B cell (primary cell): ENCODE results near the gene PGBD5. TPM values are rescaled to one million over a fixed set of nuclear protein-coding genes. Genes with fewer than 3 reads are reported as not detected.

ENCODE experiments used
- ATAC-seq: fragments of 200-7000 bp; cut with Tn5 transposase; one replicate; pipeline ENCODE4 v1.10.0; 2021; ENCODE audit warnings: low read depth, mild to moderate bottlenecking, moderate number of reproducible peaks, moderate library complexity
- CTCF ChIA-PET: fragments of 350-600 bp; sonication (Branson Sonifier 250); formaldehyde crosslinking; loops from one replicate; lab custom pipeline; 2021; ENCODE audit warnings: antibody characterized with exemption, inconsistent platforms; lab: Charles Lee
- POLR2A ChIA-PET: fragments of 350-600 bp; sonication (Branson Sonifier 250); formaldehyde crosslinking; loops from one replicate; lab custom pipeline; 2021; ENCODE audit warnings: antibody characterized with exemption; lab: Charles Lee
- DNase-seq: peaks from one replicate; pipeline ENCODE4 v3.0.0; 2013
- H2AFZ ChIP-seq: 2 replicates; pipeline ENCODE4 v1.6.1; 2012; ENCODE audit warnings: mild to moderate bottlenecking, low read depth, low read length; ENCODE audit not compliant: insufficient read depth, poor library complexity, severe bottlenecking
- H3K27ac ChIP-seq, 2 donors: 1 replicate in 1 of 2; 2 replicates in 1 of 2; pipeline ENCODE4 v1.5.1; 2012 to 2013; ENCODE audit warnings: low read length in 2 of 2, mild to moderate bottlenecking in 2 of 2, moderate library complexity in 1 of 2
- H3K27me3 ChIP-seq, 4 experiments: fragments of 200-600 bp in 1 of 4; sonication (generic) in 1 of 4; replicated peaks in 1 of 4; 1 replicate in 2 of 4; 2 replicates in 2 of 4; pipeline versions ENCODE4 v1.6.1 to v1.7.0; 2013 to 2016; ENCODE audit warnings: low read length in 3 of 4, mild to moderate bottlenecking in 2 of 4, mixed read lengths in 1 of 4, moderate library complexity in 1 of 4; ENCODE audit not compliant: insufficient read depth in 4 of 4, control insufficient read depth in 3 of 4; ENCODE audit errors: control extremely low read depth in 1 of 4
- H3K36me3 ChIP-seq, 2 experiments: replicated peaks in 1 of 2; 1 replicate in 1 of 2; 2 replicates in 1 of 2; pipeline versions ENCODE4 v1.6.1 to v1.7.1; 2013; ENCODE audit warnings: low read length in 1 of 2; ENCODE audit not compliant: insufficient read depth in 2 of 2, control insufficient read depth in 1 of 2; ENCODE audit errors: control extremely low read depth in 1 of 2, extremely low read depth in 1 of 2
- H3K4me1 ChIP-seq, 2 donors: fragments of 200-600 bp in 1 of 2; sonication (generic) in 1 of 2; 1 replicate in 1 of 2; 2 replicates in 1 of 2; pipeline versions ENCODE4 v1.5.1 to v1.6.1; 2013 to 2017; ENCODE audit warnings: low read length in 2 of 2; ENCODE audit not compliant: control insufficient read depth in 2 of 2, insufficient read depth in 2 of 2
- H3K4me2 ChIP-seq: replicated peaks from 2 replicates; pipeline ENCODE3; 2012; ENCODE audit warnings: mild to moderate bottlenecking, low read depth, low read length; ENCODE audit not compliant: poor library complexity, severe bottlenecking
- H3K4me3 ChIP-seq, 5 experiments: fragments of 200-600 bp in 1 of 5; sonication (generic) in 1 of 5; 1 replicate in 3 of 5; 2 replicates in 2 of 5; pipeline versions ENCODE4 v1.5.1 to v1.7.0; 2011 to 2016; ENCODE audit warnings: low read length in 4 of 5, mild to moderate bottlenecking in 4 of 5, low read depth in 2 of 5, control low read depth in 1 of 5, moderate library complexity in 1 of 5; ENCODE audit not compliant: insufficient read depth in 1 of 5; ENCODE audit errors: control extremely low read depth in 1 of 5, extremely low read depth in 1 of 5
- H3K79me2 ChIP-seq: fragments of 200-600 bp; sonication (generic); one replicate; pipeline ENCODE4 v1.6.0; 2016; ENCODE audit warnings: low read length; ENCODE audit not compliant: control insufficient read depth, insufficient read depth
- H3K9ac ChIP-seq: fragments of 200-600 bp; sonication (generic); 2 replicates; pipeline ENCODE4 v1.6.1; 2017; ENCODE audit warnings: mild to moderate bottlenecking, low read length, moderate library complexity
- H3K9me3 ChIP-seq, 3 donors: one replicate each; pipeline versions ENCODE4 v1.6.1 to v1.7.1; 2013; ENCODE audit warnings: low read length in 2 of 3; ENCODE audit not compliant: control insufficient read depth in 2 of 3, insufficient read depth in 1 of 3; ENCODE audit errors: control extremely low read depth in 1 of 3
- H4K20me1 ChIP-seq: 2 replicates; pipeline ENCODE4 v1.6.0; 2012; ENCODE audit warnings: mild to moderate bottlenecking, low read length; ENCODE audit not compliant: insufficient read depth, control insufficient read depth, poor library complexity, severe bottlenecking
- H3K27ac Mint-ChIP-seq: one replicate; pipeline ENCODE4 v1.8.0; 2021; ENCODE audit warnings: mixed read lengths
- H3K27me3 Mint-ChIP-seq: one replicate; pipeline ENCODE4 v1.8.0; 2021; ENCODE audit warnings: mixed read lengths
- H3K4me1 Mint-ChIP-seq: one replicate; pipeline ENCODE4 v1.8.0; 2021; ENCODE audit warnings: mixed read lengths
- H3K4me3 Mint-ChIP-seq: one replicate; pipeline ENCODE4 v1.8.0; 2021; ENCODE audit warnings: mixed read lengths
- H3K9me3 Mint-ChIP-seq: one replicate; pipeline ENCODE4 v1.8.0; 2022; ENCODE audit warnings: mixed read lengths; ENCODE audit not compliant: insufficient read depth
- CTCF ChIP-seq: fragments of 200-600 bp; IDR thresholded peaks from one replicate; pipeline ENCODE4 v1.8.0; 2022; ENCODE audit warnings: antibody characterized with exemption, mild to moderate bottlenecking
- EZH2 ChIP-seq: IDR thresholded peaks from 2 replicates; pipeline ENCODE4 v1.6.1; 2012; ENCODE audit warnings: borderline replicate concordance, low read depth, mild to moderate bottlenecking, moderate library complexity, low read length; ENCODE audit not compliant: insufficient read depth, poor library complexity, severe bottlenecking
- WGBS: methylation state at CpG from one replicate; pipeline ENCODE4 v1.1.5; 2013; ENCODE audit warnings: missing lambda C conversion rate; ENCODE audit not compliant: insufficient coverage; 5-methylcytosine and 5-hydroxymethylcytosine counted together
- intact Hi-C: fragments of 100-400 bp; cut with micrococcal nuclease; formaldehyde crosslinking; loops from one replicate; pipeline ENCODE4 v1.10.0; 2022
- polyA plus RNA-seq: library from polyadenylated mRNA; depleted of rRNA; stranded (reverse); fragments of >200 nt; gene quantifications from 2 replicates; pipeline ENCODE4 v1.2.3, GENCODE V29; 2012
- total RNA-seq, 2 donors: library from RNA; stranded (reverse); fragments of 120-200 nt in 1 of 2; gene quantifications; 1 replicate in 1 of 2; 2 replicates in 1 of 2; pipeline versions ENCODE4 v1.2.3 to v1.2.4, GENCODE V29; 2013 to 2022

Gene PGBD5
- total and polyA plus RNA-seq, 2 donors (not counting 1 experiment from before 2014, with no cell fraction given) = 0.07 TPM; not detected in 1

DNA sequence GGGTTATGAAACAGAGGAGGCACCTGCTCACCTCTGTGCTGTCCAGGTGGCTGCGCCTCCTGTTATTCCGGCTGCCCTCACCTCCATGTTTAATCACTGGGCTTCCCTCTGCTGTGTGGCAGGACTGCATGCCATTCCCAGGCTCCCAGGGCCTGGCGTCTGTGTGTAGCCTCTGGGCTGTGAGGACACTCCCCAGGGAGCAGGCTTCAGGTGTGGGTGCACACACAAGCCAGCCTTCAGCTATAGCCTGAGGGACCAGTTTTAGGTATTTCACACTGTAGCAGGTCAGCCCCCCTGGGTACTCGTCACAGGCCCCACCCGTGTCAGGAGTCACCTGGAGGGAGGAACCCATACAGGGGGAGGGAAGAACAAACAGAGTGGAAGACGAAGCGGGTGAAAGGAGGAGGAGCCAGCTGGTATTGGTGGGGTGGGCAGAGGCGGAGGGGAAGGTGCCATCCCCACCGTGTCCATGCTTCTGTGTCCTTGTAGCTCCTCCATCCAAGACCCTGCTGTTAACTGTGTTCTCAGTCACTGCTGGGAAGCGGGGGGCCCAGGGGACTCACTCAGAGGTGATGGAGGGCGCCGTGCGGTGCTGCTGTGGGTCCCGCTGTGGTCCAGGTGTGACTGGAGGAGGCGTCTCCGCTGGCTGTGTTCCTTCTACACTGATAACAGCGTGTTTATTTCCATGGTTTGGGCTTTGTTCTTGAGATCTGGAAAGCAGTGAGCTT lies 158.6 kb downstream of the PGBD5 start:
- no peak for TF ChIP-seq CTCF
- no peak for TF ChIP-seq EZH2
- no peak for DNase-seq
- intact Hi-C loops = no loop called here
- CTCF ChIA-PET = interaction anchor here (0.7 to 1.2 kb wide), 3 partner anchors 58 to 606 kb away, joined by 3 to 5 read pairs (median 4); no protein-coding TSS in a partner anchor
- Histone ChIP-seq H3K27ac (no peak overlapping the region), H3K36me3 (peaks cover 0 to 28% of the 10 kb centered on the region in 2 experiments), H3K9me3 (peaks cover 0 to 3% (median 0%) of the 10 kb centered on the region in 3 donors), H2AFZ (no peak overlapping the region), H3K4me3 (no peak overlapping the region), H3K9ac (no peak overlapping the region), H4K20me1 (no peaks in the 10 kb centered on the region), H3K27me3 (no peaks in the 10 kb centered on the region), H3K79me2 (peaks cover 5% of the 10 kb centered on the region), H3K4me1 (peaks cover 24 to 27% of the 10 kb centered on the region in 2 donors), H3K4me2 (no peak overlapping the region)
- no peak overlapping the region for H3K4me3 Mint-ChIP-seq
- peaks cover 32% of the 10 kb centered on the region for H3K4me1 Mint-ChIP-seq
- H3K9me3 Mint-ChIP-seq = no peaks in the 10 kb centered on the region
- H3K27me3 Mint-ChIP-seq = no peaks in the 10 kb centered on the region
- no peak overlapping the region for H3K27ac Mint-ChIP-seq
- 96% methylated on average over 15 of the region's 17 CpGs for WGBS
- POLR2A ChIA-PET = no interaction called here
- ATAC-seq = no peak

- Histone ChIP-seq H4K20me1 (no peaks in the 10 kb centered on the region), H3K4me1 (peaks cover 24 to 26% of the 10 kb centered on the region in 2 donors), H3K79me2 (peaks cover 5% of the 10 kb centered on the region), H3K27ac (no peak overlapping the region), H3K36me3 (peaks cover 0 to 32% of the 10 kb centered on the region in 2 experiments), H3K9me3 (peaks cover 0 to 3% (median 0%) of the 10 kb centered on the region in 3 donors), H3K4me3 (no peak overlapping the region), H3K4me2 (no peak overlapping the region), H2AFZ (no peak overlapping the region), H3K27me3 (no peaks in the 10 kb centered on the region), H3K9ac (no peak overlapping the region)
- POLR2A ChIA-PET = interaction anchor here (0.6 kb wide), 1 partner anchor 336 kb away, joined by 12 read pairs; no protein-coding TSS in a partner anchor
- DNase-seq (no peak), ATAC-seq (no peak)
- Mint-ChIP-seq H3K27ac (no peak overlapping the region), H3K27me3 (no peaks in the 10 kb centered on the region), H3K4me3 (no peak overlapping the region), H3K4me1 (peaks cover 31% of the 10 kb centered on the region), H3K9me3 (no peaks in the 10 kb centered on the region)
- TF ChIP-seq CTCF = no peak
- TF ChIP-seq EZH2 = no peak
- CTCF ChIA-PET = no interaction called here
- intact Hi-C loops = no loop called here
- WGBS = 100% methylated on average over 1 of the region's 2 CpGs
Measured at GRCh38 chr1:230266456-230266855, 159.7 kb downstream of the PGBD5 start.
